Esophagus (tissue), 2 donors: ENCODE measurements around the gene TBC1D17. TPM values are rescaled to one million over a fixed set of nuclear protein-coding genes. Genes with fewer than 3 reads are reported as not detected.
A peak's percentile ranks its signal among the peaks of the same experiment; 100 is the strongest.
"Not testable (repeated sequence)": the region's sequence is repeated elsewhere in the genome, so short reads cannot be mapped to it uniquely, and the experiment has no call there.

Experiments used
- H3K27ac ChIP-seq, 2 donors: one replicate each; pipeline ENCODE4 v1.5.1; 2013; ENCODE audit warnings: low read depth in 2 of 2, mild to moderate bottlenecking in 2 of 2, inconsistent platforms in 1 of 2, low read length in 1 of 2, moderate library complexity in 1 of 2
- H3K27me3 ChIP-seq, 2 donors: one replicate each; pipeline ENCODE4 v1.6.1; 2013; ENCODE audit warnings: low read length in 2 of 2, control low read depth in 1 of 2, mild to moderate bottlenecking in 1 of 2; ENCODE audit not compliant: insufficient read depth in 2 of 2, control insufficient read depth in 1 of 2
- H3K36me3 ChIP-seq, 2 donors: one replicate each; pipeline ENCODE4 v1.6.1; 2013; ENCODE audit warnings: low read length in 1 of 2; ENCODE audit not compliant: control insufficient read depth in 2 of 2, insufficient read depth in 2 of 2
- H3K4me1 ChIP-seq, 2 donors: one replicate each; pipeline ENCODE4 v1.6.1; 2013; ENCODE audit warnings: low read length in 1 of 2; ENCODE audit not compliant: control insufficient read depth in 2 of 2, insufficient read depth in 2 of 2
- H3K4me3 ChIP-seq, 2 donors: one replicate each; pipeline ENCODE4 v1.5.1; 2013; ENCODE audit warnings: low read length in 2 of 2, mild to moderate bottlenecking in 2 of 2, low read depth in 1 of 2, moderate library complexity in 1 of 2
- H3K9me3 ChIP-seq, 2 donors: one replicate each; pipeline ENCODE4 v1.6.1; 2013; ENCODE audit warnings: mild to moderate bottlenecking in 2 of 2, low read depth in 1 of 2, low read length in 1 of 2, moderate library complexity in 1 of 2; ENCODE audit not compliant: control insufficient read depth in 2 of 2, insufficient read depth in 1 of 2
- WGBS, 2 donors: extraction: QIAGEN DNeasy Blood & Tissue Kit; methylation state at CpG; one replicate each; pipeline ENCODE4 v1.1.7; 2013; 5-methylcytosine and 5-hydroxymethylcytosine counted together
- polyA plus RNA-seq, 2 donors: library from polyadenylated mRNA; stranded (reverse); fragments of 200-250 nt; gene quantifications; one replicate each; pipeline ENCODE4 v1.2.3, GENCODE V29; 2013
- donor health status: healthy with polysubstance abuse.
- donor health status: Bipolar disorder and iron deficiency.

TBC1D17 gene
- polyA plus RNA-seq, 2 donors: 21.8 to 32.6 TPM

- H3K36me3 ChIP-seq: peaks cover 7 to 35% of the 10 kb centered on the region in 2 donors
- H3K27ac ChIP-seq, H3K4me3 ChIP-seq, H3K9me3 ChIP-seq, H3K27me3 ChIP-seq, H3K4me1 ChIP-seq: not testable (repeated sequence)
- 91 to 93% methylated on average over 13 of the region's 13 CpGs for WGBS, 2 donors
Observed at GRCh38 chr19:49924881-49925210, 47.3 kb downstream of the TBC1D17 start.

- Histone ChIP-seq H3K9me3 (no peaks in the 10 kb centered on the region), H3K27ac (no peak overlapping the region), H3K4me1 (peaks cover 0 to 6% of the 10 kb centered on the region in 2 donors), H3K27me3 (no peaks in the 10 kb centered on the region), H3K36me3 (peaks cover 7 to 34% of the 10 kb centered on the region in 2 donors), H3K4me3 (no peak overlapping the region)
- WGBS, 2 donors: 94 to 96% methylated on average over 5 of the region's 5 CpGs
Observed at GRCh38 chr19:49925486-49925885, 48.0 kb downstream of the TBC1D17 start.

GRCh38 chr19:49926515-49926914 lies 49.0 kb downstream of the TBC1D17 start:
- 89 to 92% methylated on average over 10 of the region's 10 CpGs for WGBS, 2 donors

GRCh38 chr19:49927526-49928264 lies 50.2 kb downstream of the TBC1D17 start:
- no peak overlapping the region for H3K4me3 ChIP-seq
- no peaks in the 10 kb centered on the region for H3K9me3 ChIP-seq
- peaks cover 0 to 6% of the 10 kb centered on the region in 2 donors for H3K4me1 ChIP-seq
- H3K27me3 ChIP-seq: no peaks in the 10 kb centered on the region
- H3K27ac ChIP-seq: no peak overlapping the region
- WGBS, 2 donors: 80% methylated on average over 14 of the region's 14 CpGs
- peaks cover 5 to 23% of the 10 kb centered on the region in 2 donors for H3K36me3 ChIP-seq

More at GRCh38 chr19:49926515-49926914, 49.0 kb downstream of the TBC1D17 start:
- peaks cover 7 to 26% of the 10 kb centered on the region in 2 donors for H3K36me3 ChIP-seq
- H3K9me3 ChIP-seq: no peaks in the 10 kb centered on the region
- H3K27me3 ChIP-seq: no peaks in the 10 kb centered on the region
- no peak overlapping the region for H3K4me3 ChIP-seq
- peaks cover 0 to 6% of the 10 kb centered on the region in 2 donors for H3K4me1 ChIP-seq
- no peak overlapping the region for H3K27ac ChIP-seq

GRCh38 chr19:49929121-49929610 lies 51.7 kb downstream of the TBC1D17 start, which contains the start of the genes ATF5 and NUP62:
Gene ATF5, plus strand, starts transcription at chr19:49929205. Its CDS starts 1,646 bp downstream, at chr19:49930851.
Gene NUP62, minus strand, starts transcription at chr19:49929504. Its CDS starts 19,697 bp downstream, at chr19:49909807.
- WGBS, 2 donors: 0% methylated on average over 37 to 48 of the region's 48 CpGs
- H3K27me3 ChIP-seq: no peaks in the 10 kb centered on the region
- no peaks in the 10 kb centered on the region for H3K9me3 ChIP-seq
- peaks cover 0 to 13% of the 10 kb centered on the region in 2 donors for H3K36me3 ChIP-seq
- H3K27ac ChIP-seq: peak within 1 kb of the TSS; percentile 88 to 90
- peaks cover 0 to 6% of the 10 kb centered on the region in 2 donors for H3K4me1 ChIP-seq
- peak within 1 kb of the TSS; percentile 80 to 85 for H3K4me3 ChIP-seq

- Histone ChIP-seq H3K36me3 (peaks cover 0 to 9% of the 10 kb centered on the region in 2 donors), H3K27ac (peak overlapping the region; percentile 88 to 90)
- 3 to 4% methylated on average over 43 of the region's 43 CpGs for WGBS, 2 donors
Observed at GRCh38 chr19:49929611-49930482, 52.3 kb downstream of the TBC1D17 start.

GRCh38 chr19:49930483-49931011 lies 53.0 kb downstream of the TBC1D17 start:
- Histone ChIP-seq H3K9me3 (no peaks in the 10 kb centered on the region), H3K4me3 (no peak overlapping the region), H3K27me3 (no peaks in the 10 kb centered on the region), H3K4me1 (peaks cover 0 to 6% of the 10 kb centered on the region in 2 donors), H3K27ac (peak overlapping the region in 1 of 2 donors; percentile 90), H3K36me3 (peaks cover 0 to 9% of the 10 kb centered on the region in 2 donors)
- 58 to 59% methylated on average over 15 of the region's 15 CpGs for WGBS, 2 donors

More at GRCh38 chr19:49929611-49930482, 52.3 kb downstream of the TBC1D17 start:
- Histone ChIP-seq H3K27me3 (no peaks in the 10 kb centered on the region), H3K4me1 (peaks cover 0 to 6% of the 10 kb centered on the region in 2 donors), H3K9me3 (no peaks in the 10 kb centered on the region), H3K4me3 (peak overlapping the region; percentile 80 to 85)

- Histone ChIP-seq H3K4me3 (no peak overlapping the region), H3K9me3 (no peaks in the 10 kb centered on the region), H3K36me3 (peaks cover 0 to 9% of the 10 kb centered on the region in 2 donors), H3K27me3 (no peaks in the 10 kb centered on the region), H3K27ac (no peak overlapping the region), H3K4me1 (peaks cover 0 to 6% of the 10 kb centered on the region in 2 donors)
- WGBS, 2 donors: 93 to 97% methylated on average over 7 of the region's 7 CpGs
Observed at GRCh38 chr19:49931293-49932040, 54.0 kb downstream of the TBC1D17 start.
